LHCN-M2 (cell line): Measurements from ENCODE around the gene ZNF649. TPM values are rescaled to one million over a fixed set of nuclear protein-coding genes. Genes with fewer than 3 reads are reported as not detected.
"Not testable (repeated sequence)": the region's sequence is repeated elsewhere in the genome, so short reads cannot be mapped to it uniquely, and the experiment has no call there.

Experiments
- DNase-seq: peaks from one replicate; pipeline ENCODE4 v3.0.0-alpha.2; 2012; ENCODE audit warnings: low read depth
- polyA plus RNA-seq: library from polyadenylated mRNA; unstranded; fragments of >200 nt; gene quantifications from one replicate; pipeline ENCODE4 v1.2.1, GENCODE V29; 2012; ENCODE audit warnings: missing spikeins
- total RNA-seq: library from RNA; depleted of rRNA; stranded (reverse); fragments of >200 nt; gene quantifications from 2 replicates; pipeline ENCODE4 v1.2.3, GENCODE V29; 2014; rRNA removed

Gene ZNF649
- total RNA-seq, result 8.7 and 9.1 TPM in 2 replicates
- 2.6 TPM for polyA plus RNA-seq

DNA sequence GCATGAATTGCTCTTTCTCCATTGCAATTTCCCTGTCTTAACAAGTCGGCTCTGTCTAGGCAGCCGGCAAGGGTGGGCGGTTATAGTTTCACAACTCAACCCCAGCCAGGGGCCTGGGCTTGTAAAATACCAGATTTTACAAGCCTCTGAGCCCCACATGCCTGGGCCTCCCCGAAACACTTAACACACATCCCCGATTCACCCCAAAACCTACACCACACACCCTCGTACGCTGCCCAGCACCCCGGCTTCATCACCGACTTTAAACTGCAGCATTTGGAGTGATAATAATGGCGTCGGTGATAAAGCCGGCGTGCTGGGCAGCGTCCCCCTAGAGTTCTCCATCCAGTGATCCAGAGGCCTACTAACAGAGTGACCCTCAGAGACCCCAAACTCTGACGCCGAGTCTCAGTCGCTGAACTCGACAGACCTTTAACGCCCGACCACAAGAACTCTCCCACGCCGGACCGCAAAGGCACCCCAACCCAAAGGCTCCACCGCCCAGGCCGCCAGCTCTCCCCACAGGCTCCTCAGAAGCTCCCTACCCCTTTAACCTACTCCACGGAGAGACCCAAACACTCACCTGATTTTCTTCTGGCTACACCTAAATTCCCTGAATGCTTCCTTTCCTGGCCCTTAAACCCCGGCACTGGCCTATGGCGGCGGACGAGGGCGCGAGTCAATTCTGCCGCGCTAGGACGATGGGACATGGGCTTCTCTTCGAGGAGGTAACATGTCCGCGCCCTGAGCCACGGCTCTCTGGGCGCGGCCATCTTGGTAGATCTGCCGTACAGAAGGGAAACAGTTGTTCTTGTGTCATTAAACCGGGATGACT is at the start of gene ZNF649:
ZNF649 (minus strand) TSS at position 687 of the 835 bp plus-strand sequence. CDS start 4,910 bp downstream, outside the sequence.
- peak; percentile 94 for DNase-seq

DNA sequence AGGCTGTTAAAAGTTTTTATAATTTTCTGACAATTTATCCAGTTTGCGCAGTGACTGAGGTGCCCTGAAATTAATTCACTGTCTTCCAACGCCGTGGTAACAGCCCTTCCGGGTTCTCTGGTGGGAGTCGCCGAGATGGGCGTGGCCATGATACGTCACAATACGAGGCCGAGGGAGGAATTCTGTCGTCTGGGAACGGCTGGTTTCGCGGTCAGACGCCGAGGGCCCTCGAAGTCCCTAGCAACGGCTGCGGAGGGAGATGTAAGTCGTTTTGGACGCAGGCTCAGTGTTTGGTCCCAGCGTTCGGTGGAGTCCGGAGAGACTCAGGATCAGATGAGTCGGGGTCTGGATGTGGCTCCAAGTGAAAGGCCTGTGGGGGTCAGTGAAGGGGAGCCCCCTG is 44.2 kb upstream of the ZNF649 start:
- no peak for DNase-seq

DNA sequence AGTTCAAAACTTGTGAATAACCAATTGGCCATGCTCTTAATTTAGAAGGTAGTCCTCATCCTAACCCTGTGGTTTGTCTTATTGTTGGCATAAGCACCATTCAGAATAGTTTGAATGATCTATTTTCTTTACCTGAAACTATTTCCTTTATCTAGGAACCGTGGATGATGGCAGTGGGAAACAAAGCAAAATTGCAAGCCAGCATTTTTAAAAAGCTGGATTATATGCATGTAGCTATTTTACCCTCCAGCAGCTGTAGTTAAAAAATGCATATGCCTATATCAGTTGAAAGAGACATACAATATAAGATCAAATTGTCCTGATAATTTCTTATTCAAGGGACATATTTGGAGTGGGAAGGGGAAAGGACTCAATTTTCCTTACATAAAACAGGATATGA is 41.8 kb upstream of the ZNF649 start:
- no peak for DNase-seq

DNA sequence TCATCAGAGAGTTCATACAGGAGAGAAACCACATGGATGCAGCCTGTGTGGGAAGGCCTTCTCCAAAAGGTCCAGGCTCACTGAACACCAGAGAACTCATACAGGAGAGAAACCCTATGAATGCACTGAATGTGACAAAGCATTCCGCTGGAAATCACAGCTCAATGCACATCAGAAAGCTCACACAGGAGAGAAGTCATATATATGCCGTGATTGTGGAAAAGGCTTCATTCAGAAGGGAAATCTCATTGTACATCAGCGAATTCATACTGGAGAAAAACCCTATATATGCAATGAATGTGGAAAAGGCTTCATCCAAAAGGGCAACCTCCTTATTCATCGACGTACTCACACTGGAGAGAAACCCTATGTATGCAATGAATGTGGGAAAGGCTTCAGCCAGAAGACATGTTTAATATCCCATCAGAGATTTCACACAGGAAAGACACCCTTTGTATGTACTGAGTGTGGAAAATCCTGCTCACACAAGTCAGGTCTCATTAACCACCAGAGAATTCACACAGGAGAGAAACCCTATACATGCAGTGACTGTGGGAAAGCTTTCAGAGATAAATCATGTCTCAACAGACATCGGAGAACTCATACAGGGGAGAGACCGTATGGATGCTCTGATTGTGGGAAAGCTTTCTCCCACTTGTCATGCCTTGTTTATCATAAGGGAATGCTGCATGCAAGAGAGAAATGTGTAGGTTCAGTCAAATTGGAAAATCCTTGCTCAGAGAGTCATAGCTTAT is 40.2 kb upstream of the ZNF649 start:
- peak; percentile 10 for DNase-seq

DNA sequence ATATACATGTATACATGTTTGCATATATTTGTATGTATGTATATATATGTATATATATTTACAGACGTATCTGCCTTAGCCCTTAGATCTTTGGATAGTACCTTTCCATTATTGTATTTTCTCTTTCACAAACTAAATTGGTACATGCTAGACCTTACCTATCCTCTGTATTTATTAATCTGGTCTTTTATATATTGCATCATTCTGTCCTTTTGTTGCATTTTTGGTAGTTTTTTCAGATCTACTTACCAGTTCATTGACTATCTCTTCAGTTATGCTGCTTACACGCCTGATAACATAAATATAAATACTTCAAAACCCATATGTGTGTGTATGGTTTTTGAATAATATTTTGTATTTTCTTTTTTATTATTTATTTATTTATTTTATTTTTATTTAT is 34.1 kb upstream of the ZNF649 start:
- DNase-seq, result no peak

DNA sequence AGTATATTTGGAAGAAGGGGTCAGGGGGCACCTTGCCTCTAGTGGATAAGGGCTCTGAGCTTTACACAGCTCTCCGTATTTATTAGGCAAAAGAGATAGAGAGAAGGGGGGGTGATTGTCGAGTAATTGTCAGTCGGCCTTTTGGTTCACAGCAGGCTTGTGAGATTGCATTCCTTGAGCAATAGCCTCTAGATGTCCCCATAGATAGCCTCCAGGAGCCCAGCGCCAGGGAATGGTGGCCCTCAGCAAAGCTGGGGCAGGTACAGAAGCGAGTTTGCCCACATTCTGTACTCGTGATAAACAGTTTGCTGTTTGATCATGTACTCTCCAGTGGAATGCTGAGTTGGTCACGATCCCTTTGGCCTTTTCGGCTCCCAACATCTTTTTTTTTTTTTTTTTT is 27.1 kb upstream of the ZNF649 start:
- no peak for DNase-seq

DNA sequence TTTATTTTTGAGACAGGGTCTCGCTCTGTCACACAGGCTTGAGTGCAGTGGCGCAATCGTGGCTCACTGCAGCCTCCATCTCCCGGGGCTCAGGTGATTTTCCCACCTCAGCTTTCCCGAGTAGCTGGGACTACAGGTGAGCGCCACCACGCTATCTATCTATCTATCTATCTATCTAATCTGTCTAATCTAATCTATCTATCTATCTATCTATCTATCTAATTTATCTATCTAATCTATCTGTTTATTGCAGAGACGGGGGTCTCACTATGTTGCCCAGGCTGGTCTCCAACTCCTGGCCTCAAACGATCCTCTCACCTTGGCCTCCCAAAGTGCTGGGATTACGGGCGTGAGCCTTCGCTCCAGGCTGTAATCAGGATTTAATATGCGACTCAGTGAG is 23.0 kb upstream of the ZNF649 start:
- DNase-seq, result no peak

DNA sequence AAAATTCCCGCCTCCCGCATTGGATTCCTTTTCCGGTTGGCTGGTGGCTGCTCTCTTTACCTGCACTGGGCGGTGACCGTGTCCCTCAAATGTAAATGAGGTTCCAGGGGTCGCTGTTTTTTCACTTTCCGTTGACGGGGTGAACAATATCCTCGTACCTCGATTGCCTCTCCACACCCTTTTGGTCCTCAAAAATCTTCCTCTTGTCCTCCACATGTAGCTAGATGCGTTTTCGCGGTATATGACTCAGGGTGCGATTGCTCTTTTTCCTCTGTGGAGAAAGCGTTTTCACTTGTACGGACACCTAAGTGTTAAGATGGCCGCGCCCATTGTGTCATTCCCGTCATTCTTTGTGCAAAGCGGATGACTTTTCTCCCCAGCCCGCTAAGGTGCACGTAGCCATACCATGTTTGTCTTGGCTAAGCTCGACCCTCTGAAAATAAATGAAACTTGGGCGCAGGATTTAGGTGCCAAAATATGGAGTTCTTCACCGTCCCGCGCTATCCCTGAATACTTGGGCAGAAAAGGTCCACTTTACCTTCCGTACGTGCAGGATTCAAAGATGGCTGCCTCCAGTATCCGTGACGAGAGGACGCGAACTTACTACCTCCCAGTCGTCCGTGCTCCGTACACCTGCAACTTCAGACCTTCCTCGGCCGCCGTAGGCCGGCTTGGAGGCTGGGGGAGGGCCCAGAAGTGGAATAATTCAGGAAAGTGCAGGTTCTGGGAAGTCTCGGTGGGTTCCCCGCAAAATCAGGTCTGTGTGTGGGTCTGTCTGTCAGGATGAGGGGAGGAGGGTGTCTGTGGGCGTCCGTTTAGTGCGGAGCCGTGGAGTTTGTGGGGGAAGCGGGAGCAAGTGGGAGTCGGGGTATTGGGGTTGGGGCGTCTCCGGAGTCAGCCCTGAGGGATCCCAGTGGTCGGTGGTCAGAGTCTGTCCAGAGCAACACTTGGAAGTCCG is 22.2 kb upstream of the ZNF649 start, which contains the start of gene ZNF613:
ZNF613 (plus strand) TSS at position 689 of the 958 bp plus-strand sequence. CDS start 8,749 bp downstream, outside the sequence.
- DNase-seq, result peak; percentile 91

DNA sequence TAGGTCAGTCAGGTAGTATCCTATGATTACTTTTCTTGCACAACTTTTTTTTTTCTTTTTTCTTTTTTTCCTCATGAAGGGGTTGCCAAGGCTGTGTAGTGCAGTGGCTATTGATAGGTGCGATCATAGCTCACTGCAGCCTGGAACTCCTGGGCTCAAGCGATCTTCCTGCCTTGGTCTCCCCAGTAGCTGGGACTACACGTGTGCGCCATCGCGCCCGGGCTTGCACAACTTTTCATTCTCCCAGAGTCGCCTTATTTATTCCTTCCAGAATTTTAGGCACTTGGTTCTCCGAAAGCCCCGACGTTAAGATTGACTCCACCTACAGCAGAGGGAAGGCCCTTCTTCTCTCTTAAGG is 21.6 kb upstream of the ZNF649 start:
- DNase-seq, result no peak

DNA sequence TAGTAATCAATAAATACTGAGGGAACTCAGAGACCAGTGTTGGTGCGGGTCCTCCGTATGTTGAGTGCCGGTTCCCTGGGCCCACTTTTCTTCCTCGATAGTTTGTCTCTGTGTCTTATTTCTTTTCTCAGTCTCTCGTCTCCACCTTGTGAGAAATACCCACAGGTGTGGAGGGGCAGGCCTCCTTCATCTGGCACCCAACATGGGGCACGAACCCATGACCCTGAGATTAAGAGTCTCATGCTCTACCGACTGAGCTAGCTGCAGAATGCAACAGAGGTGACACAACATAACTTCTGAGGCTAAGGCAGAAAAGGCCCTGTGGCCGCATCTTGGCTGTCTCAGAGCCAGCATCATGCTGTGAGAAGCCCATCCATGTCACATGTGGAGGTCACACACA is 17.1 kb upstream of the ZNF649 start:
- no peak for DNase-seq

DNA sequence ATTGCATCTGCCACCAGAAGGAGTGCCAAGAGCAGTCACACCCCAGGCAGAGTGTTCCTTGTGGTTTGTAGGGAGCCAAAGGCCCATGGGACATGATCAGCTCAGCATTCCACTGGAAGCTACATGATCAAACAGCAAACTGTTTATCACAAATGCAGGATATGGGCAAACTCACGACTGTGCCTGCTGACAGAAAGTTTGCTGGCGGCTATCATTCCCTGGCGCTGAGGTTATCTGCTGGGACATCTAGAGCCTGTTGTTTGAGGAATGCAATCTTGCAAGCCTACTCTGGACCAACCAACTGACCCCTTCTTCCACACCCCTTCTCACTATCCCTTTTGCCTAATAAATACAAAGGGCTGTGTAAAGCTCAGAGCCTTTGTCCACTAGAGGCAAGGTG is 14.8 kb upstream of the ZNF649 start:
- DNase-seq, result no peak

DNA sequence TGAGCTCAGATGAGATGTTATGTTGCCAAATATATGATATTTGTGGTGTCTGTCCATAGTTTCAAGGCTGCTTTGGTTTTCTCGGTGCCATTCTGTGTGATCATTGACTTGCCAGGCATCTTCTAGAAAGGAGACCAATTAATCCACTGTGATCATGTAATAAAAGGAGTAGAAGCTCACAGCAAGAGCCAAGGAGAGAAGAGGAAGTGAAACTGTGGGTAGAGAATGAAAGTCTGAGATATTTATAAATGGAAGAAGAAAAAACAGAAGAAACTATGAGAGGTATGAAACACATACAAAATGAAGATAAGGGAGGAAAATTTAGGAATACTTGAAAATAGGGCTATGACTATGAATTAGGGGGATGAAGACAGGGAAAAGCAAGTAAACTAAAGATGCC is 11.3 kb upstream of the ZNF649 start:
- no peak for DNase-seq

DNA sequence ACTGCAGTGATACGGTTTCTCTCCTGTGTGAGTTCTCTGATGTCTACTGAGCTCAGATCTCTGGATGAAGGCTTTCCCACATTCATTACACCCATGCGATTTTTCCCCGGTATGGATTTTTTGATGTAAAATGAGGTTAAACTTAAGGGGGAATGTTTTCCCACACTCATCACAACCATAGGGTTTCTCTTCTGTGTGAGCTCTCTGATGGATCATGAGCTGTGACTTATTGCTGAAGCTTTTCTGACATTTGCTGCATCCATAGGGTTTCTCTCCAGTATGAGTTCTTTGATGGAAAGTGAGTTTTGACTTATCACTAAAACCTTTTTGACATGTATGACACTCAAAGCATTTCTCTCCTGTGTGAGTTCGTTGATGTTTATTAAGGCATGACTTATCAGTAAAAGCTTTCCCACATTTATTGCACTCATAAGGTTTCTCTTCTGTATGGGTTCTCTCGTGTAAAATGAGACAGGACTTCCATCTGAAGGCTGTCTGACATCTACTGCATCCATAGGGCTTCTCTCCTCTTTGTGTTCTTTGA is 10.6 kb upstream of the ZNF649 start:
- no peak for DNase-seq

DNA sequence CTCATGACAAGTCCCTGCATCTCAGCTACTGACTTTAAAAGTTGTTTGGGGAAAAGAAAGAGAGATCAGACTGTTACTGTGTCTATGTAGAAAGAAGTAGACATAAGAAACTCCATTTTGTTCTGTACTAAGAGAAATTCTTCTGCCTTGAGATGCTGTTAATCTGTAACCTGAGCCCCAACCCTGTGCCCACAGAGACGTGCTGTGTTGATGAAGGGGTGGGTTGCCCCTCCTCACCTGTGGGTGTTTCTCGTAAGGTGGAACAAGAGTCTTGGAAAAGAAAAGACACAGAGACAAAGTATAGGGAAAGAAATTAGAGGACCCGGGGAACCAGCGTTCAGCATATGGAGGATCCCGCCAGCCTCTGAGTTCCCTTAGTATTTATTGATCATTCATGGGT is 3.2 kb upstream of the ZNF649 start:
- not testable (repeated sequence) for DNase-seq

DNA sequence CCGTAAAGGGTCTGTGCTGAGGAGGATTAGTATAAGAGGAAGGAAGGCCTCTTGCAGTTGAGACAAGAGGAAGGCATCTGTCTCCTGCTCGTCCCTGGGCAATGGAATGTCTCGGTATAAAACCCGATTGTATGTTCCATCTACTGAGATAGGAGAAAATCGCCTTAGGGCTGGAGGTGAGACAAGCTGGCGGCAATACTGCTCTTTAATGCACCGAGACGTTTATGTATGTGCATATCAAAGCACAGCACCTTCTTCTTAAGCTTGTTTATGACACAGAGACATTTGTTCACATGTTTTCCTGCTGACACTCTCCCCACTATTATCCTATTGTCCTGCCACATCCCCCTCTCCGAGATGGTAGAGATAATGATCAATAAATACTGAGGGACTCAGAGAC is 1.3 kb upstream of the ZNF649 start:
- DNase-seq, result not testable (repeated sequence)

DNA sequence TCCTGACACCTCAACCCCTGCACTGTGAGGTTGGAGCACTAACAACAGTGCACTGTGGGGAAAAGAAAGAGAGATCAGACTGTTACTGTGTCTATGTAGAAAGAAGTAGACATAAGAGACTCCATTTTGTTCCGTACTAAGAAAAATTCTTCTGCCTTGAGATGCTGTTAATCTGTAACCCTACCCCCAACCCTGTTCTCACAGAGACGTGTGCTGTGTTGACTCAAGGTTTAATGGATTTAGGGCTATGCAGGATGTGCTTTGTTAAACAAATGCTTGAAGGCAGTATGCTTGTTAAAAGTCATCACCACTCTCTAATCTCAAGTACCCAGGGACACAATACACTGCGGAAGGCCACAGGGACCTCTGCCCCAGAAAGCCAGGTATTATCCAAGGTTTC is 822 bp upstream of the ZNF649 start:
- not testable (repeated sequence) for DNase-seq

DNA sequence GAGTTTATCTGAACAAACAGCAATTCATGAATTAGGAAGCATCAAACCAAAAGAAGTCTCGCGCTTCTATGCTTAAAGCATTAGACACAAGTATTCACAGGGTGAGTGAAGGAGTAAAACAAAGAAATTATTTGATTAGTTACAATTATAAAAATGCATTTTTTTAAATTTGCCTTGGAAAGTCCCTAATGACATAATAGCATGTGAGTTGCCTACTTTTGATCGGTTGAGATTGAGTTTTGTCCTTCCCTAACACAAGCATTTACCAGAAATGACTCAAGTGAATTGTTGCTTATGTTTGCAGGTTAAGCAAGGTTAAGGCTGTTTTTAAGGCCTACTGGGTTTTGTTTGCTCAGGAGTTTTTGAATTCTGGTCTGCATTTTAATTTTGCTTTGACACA is 389 bp upstream of the ZNF649 start:
- DNase-seq, result no peak

DNA sequence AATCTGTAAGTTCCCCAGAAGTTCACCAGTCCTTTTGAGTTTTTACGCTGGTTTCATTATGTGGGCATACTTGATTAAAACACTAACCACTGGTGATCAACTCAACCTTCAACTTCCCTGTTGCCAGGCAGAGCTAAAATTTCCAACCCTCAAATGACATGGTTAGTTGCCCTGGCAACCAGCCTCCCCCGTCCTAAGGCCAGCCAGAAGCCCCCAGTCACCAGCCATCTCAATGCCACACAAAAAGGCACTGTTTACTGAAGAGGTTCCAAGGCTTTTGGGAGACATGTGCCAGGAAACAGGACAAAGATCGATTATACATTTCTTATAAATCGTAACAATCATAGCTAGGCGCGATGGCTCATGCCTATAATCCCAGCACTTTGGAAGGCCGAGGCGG is 1.6 kb downstream of the ZNF649 start:
- DNase-seq, result no peak

DNA sequence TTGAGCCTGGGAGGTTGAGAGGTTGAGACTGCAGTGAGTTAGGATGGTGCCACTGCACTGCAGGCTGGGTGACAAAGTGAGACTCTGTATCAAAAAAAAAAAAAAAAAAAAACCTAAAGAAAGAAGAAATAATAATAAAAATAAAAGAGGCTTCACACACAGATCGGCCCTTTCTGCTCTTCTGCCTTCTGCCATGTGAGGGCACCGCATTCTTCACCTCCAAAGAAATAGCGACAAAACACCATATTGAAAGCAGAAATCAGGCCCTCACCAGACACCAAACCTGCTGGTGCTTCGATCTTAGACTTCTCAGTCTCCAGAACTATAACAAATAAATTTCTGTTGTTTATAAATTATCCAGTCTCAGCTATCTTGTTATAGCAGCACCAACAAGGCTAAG is 3.0 kb downstream of the ZNF649 start:
- DNase-seq, result no peak

DNA sequence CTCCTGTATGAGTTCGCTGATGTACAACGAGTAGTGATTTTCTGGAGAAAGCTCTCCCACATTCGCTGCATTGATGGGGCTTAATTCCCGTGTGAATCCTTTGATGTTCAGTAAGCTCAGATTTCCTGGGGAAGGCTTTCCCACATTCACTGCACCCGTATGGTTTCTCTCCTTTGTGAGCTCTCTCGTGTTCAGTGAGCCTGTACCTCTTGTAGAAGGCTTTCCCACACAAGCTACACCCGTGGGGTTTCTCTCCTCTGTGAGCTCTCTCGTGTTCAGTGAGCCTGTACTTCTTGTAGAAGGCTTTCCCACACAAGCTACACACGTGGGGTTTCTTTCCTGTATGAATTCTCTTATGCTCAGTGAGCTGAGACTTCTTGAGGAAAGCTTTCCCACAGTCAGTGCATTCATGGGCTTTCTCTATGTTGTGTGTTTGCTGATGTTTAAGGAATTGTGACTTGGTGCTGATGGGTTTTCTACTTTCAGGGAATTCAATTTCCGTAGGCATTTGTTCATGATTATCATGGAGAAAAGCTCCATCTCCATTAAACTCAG is 13.5 kb downstream of the ZNF649 start:
- no peak for DNase-seq

DNA sequence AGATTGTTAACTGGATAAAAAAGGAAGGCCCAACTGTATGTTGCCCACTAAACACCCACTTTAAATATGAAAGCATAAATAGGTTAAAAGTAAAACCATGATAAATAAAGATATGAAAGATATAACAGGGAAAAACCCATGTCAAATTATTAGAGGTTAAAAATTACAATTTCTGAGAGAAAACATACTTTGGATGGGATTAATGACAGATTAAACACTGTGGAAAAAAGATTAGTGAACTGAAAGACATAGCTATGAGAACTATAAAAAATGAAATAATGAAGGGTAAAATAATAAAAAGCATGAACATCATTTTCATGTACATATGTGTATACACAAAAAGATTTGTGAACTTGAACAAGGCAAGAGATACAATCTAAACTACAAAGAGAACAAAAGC is 14.9 kb downstream of the ZNF649 start:
- no peak for DNase-seq
